ENCODE measurements around the gene TAC3.

DNA sequence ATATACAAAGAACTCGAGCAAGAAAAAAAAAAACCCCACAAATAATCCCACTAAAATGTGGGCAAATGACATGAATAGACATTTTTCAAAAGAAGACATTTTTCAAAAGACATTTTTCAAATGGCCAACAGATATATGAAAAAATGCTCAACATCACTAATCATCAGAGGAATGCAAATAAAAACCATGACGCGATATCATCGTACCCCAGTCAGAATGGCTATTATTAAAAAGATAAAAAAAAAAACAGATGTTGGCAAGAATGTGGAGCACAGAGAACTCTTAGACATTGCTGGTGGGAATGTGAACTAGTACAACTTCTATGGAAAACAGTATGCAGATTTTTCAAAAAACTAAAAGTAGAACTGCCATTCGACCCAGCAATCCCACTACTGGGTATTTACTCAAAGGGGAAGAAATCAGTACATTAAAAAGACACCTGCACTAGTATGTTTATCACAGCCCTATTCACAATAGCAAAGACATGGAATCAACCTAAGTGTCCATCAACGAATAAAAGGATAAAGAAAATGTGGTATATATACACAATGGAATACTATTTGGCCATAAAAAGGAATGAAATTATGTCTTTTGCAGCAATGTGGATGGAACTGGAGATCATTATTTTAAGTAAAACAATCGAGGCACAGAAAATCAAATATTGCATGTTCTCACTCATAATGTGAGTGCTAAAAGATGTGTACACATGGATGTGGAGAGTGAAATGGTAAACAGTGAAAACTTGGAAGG lies 26.3 kb downstream of the TAC3 start:
- TF ChIP-seq, protein P1, sequence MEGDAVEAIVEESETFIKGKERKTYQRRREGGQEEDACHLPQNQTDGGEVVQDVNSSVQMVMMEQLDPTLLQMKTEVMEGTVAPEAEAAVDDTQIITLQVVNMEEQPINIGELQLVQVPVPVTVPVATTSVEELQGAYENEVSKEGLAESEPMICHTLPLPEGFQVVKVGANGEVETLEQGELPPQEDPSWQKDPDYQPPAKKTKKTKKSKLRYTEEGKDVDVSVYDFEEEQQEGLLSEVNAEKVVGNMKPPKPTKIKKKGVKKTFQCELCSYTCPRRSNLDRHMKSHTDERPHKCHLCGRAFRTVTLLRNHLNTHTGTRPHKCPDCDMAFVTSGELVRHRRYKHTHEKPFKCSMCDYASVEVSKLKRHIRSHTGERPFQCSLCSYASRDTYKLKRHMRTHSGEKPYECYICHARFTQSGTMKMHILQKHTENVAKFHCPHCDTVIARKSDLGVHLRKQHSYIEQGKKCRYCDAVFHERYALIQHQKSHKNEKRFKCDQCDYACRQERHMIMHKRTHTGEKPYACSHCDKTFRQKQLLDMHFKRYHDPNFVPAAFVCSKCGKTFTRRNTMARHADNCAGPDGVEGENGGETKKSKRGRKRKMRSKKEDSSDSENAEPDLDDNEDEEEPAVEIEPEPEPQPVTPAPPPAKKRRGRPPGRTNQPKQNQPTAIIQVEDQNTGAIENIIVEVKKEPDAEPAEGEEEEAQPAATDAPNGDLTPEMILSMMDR (IDR thresholded peaks at IDR 0.05): no peak
- TF ChIP-seq POLR2A (IDR thresholded peaks at IDR 0.05; ENCODE audit: low read depth) (no peak), POLR2AphosphoS5 (IDR thresholded peaks at IDR 0.05) (no peak), EP300 (IDR thresholded peaks at IDR 0.05) (no peak)
